AG04449 (cell line): ENCODE results near the gene GTPBP6.

Source experiments
- CTCF ChIA-PET: fragments of 350-600 bp; formaldehyde crosslinking; extraction: SDS; loops from one replicate; lab custom pipeline; 2021; ENCODE audit warnings: antibody characterized with exemption; lab: Yijun Ruan, JAX
- POLR2A ChIA-PET: fragments of 400-600, 350-600 bp; formaldehyde crosslinking; extraction: SDS; loops from one replicate; lab custom pipeline; 2020; ENCODE audit warnings: antibody characterized with exemption, inconsistent platforms; lab: Yijun Ruan, JAX
- DNase-seq: peaks from one replicate; pipeline ENCODE4 v3.0.0-alpha.2; 2010; ENCODE audit warnings: low read depth, low spot score
- H3K4me3 ChIP-seq: 2 replicates; pipeline ENCODE4 v1.5.1; 2011; ENCODE audit warnings: low read depth, mild to moderate bottlenecking, control low read depth, low read length
- CTCF ChIP-seq: IDR thresholded peaks from one replicate; pipeline ENCODE4 v1.5.1; 2011; ENCODE audit warnings: mild to moderate bottlenecking, moderate library complexity, low read length, control low read depth, inconsistent platforms; ENCODE audit not compliant: insufficient read depth; ENCODE audit errors: missing control alignments

GTPBP6 gene

DNA sequence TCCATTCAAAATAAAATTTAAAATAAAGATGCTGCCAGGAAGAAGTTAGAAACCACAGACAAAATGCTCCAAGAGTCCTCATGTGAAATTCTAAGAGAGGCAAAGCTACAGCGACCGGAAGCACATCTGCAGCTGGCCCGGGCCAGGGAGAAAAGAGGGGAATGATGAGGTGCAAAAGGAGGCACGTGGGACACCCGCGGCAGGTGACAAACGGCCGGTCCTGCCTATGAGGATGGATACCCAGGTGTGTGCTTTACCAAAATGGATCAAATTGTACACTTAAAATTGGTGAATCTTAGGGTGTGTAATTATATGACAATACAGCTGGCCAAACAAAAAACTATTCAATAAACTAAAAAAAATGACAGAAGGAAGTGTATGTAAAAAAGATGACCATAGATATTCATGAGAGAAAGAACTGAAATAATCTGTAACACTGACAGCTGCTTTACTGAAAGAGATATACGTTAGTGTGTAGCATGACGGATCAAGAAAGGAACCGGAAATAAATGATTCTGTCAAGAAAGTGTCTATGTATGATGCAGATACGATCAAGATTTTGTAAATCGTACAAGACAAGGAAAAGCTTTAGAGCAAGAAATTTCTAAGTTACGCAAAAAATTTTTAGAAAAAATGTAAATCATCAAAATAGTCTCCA is 38.6 kb upstream of the GTPBP6 start:
- TF ChIP-seq CTCF: no peak
- ChIA-PET POLR2A (no interaction called here), CTCF (no interaction called here)
- no peak overlapping the region for H3K4me3 ChIP-seq
- DNase-seq: no peak

DNA sequence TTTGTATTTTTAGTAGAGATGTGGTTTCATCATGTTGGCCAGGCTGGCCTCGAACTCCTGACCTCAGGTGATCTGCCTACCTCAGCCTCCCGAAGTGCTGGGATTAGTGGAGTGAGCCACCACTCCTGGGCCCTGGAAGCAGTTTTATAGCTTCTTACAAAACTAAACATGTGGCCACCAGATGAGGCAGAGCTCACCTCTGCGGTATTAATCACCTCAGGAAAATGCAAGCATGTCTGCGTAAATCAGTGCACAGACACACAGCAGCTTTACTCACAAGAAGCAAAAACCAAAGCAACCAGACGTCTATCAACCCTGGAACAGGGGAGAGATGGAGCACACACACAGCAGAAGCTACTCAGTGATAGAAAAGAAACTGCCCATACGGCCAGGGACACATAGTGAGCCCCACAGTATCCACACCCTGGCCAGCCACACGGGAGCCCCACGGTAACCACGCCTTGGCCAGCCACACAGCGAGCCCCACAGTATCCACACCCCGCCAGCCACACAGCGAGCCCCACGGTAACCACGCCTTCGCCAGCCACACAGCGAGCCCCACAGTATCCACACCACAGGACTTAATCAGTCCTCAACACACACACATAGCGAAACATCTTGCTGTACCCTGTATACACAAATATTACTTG is 37.9 kb upstream of the GTPBP6 start:
- H3K4me3 ChIP-seq: no peak overlapping the region
- POLR2A ChIA-PET: no interaction called here
- peak; percentile 52 for DNase-seq
- CTCF ChIA-PET: no interaction called here
- TF ChIP-seq CTCF: no peak

GRCh38 chrX:355329-356050 is 36.9 kb upstream of the GTPBP6 start:
- POLR2A ChIA-PET: no interaction called here
- no peak for DNase-seq
- H3K4me3 ChIP-seq: no peak overlapping the region
- CTCF ChIA-PET: no interaction called here
- TF ChIP-seq CTCF: no peak

- no peak overlapping the region for H3K4me3 ChIP-seq
- no peak for TF ChIP-seq CTCF
- no peak for DNase-seq
- CTCF ChIA-PET: no interaction called here
- POLR2A ChIA-PET: no interaction called here
Observed at GRCh38 chrX:353566-354535, 35.3 kb upstream of the GTPBP6 start.

DNA sequence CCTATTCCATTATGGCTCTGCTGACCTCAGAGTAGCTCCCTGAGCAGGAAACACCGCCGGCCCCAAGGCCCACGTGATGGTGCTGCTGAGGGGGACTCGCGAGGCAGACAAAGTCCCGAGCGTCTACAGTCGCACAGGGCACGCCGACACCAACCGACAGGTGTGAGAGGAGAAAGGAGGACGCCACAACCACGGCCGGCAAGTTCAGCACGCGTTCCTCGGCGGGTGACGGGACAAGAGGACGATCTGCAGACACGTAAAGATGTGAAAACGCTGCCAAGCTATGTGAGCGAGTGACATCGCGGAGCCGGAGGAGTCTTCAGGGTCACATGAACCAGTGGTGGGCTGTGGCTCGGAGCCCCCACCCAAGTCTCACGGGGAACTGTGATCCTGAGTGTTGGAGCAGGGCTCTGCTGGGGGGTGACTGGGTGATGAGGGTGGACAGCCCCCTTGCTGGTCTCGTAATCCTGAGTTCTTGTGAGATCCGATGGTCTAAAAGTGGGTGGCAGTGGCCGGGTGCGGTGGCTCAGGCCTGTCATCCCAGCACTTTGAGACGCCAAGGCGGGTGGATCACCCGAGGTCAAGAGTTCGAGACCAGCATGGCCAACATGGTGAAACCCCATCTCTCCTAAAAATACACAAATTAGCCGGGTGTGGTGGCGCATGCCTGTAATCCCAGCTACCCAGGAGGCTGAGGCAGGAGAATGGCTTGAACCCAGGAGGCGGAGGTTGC is 34.2 kb upstream of the GTPBP6 start:
- CTCF ChIA-PET: no interaction called here
- POLR2A ChIA-PET: no interaction called here
- DNase-seq: no peak
- H3K4me3 ChIP-seq: no peak overlapping the region
- no peak for TF ChIP-seq CTCF
